ENCODE results near the gene TAOK3.

TAOK3 gene

GRCh38 chr12:118237908-118238307 lies 134.8 kb downstream of the TAOK3 start:
- H3K4me3 ChIP-seq (replicated peaks; ENCODE audit: low read depth, low read length) = no peak overlapping the region
- no peak for DNase-seq (ENCODE audit: extremely low read depth, low read depth)
- TF ChIP-seq CTCF (IDR thresholded peaks at IDR 0.05; ENCODE audit: low read depth, low read length, missing control alignments) = no peak

- no peak overlapping the region for H3K4me3 ChIP-seq (replicated peaks; ENCODE audit: low read depth, low read length)
- DNase-seq (ENCODE audit: extremely low read depth, low read depth) = no peak
- TF ChIP-seq CTCF (IDR thresholded peaks at IDR 0.05; ENCODE audit: low read depth, low read length, missing control alignments) = no peak
Observed at GRCh38 chr12:118237052-118237665, 135.5 kb downstream of the TAOK3 start.

GRCh38 chr12:118220702-118221101 lies 152.0 kb downstream of the TAOK3 start:
- H3K4me3 ChIP-seq (replicated peaks; ENCODE audit: low read depth, low read length) = no peak overlapping the region
- TF ChIP-seq CTCF (IDR thresholded peaks at IDR 0.05; ENCODE audit: low read depth, low read length, missing control alignments) = no peak
- no peak for DNase-seq (ENCODE audit: extremely low read depth, low read depth)

- TF ChIP-seq CTCF (IDR thresholded peaks at IDR 0.05; ENCODE audit: low read depth, low read length, missing control alignments) = no peak
- H3K4me3 ChIP-seq (replicated peaks; ENCODE audit: low read depth, low read length) = no peak overlapping the region
- no peak for DNase-seq (ENCODE audit: extremely low read depth, low read depth)
Observed at GRCh38 chr12:118219772-118220171, 152.9 kb downstream of the TAOK3 start.

- no peak for TF ChIP-seq CTCF (IDR thresholded peaks at IDR 0.05; ENCODE audit: low read depth, low read length, missing control alignments)
- no peak for DNase-seq (ENCODE audit: extremely low read depth, low read depth)
- no peak overlapping the region for H3K4me3 ChIP-seq (replicated peaks; ENCODE audit: low read depth, low read length)
Observed at GRCh38 chr12:118219106-118219505, 153.6 kb downstream of the TAOK3 start.

GRCh38 chr12:118213452-118213851 lies 159.3 kb downstream of the TAOK3 start:
- TF ChIP-seq CTCF (IDR thresholded peaks at IDR 0.05; ENCODE audit: low read depth, low read length, missing control alignments) = no peak

GRCh38 chr12:118212606-118213005 lies 160.1 kb downstream of the TAOK3 start:
- DNase-seq (ENCODE audit: extremely low read depth, low read depth) = no peak
- TF ChIP-seq CTCF (IDR thresholded peaks at IDR 0.05; ENCODE audit: low read depth, low read length, missing control alignments) = no peak

More at GRCh38 chr12:118213452-118213851, 159.3 kb downstream of the TAOK3 start:
- DNase-seq (ENCODE audit: extremely low read depth, low read depth) = no peak
- no peak overlapping the region for H3K4me3 ChIP-seq (replicated peaks; ENCODE audit: low read depth, low read length)

More at GRCh38 chr12:118212606-118213005, 160.1 kb downstream of the TAOK3 start:
- no peak overlapping the region for H3K4me3 ChIP-seq (replicated peaks; ENCODE audit: low read depth, low read length)

All from HFF-Myc (cell line).